Occipital lobe (tissue), 2 donors: ENCODE data around the gene PLEKHG4. TPM values are rescaled to one million over a fixed set of nuclear protein-coding genes. Genes with fewer than 3 reads are reported as not detected.

Source experiments
- DNase-seq: peaks from one replicate; lab custom pipeline; 2025; lab: John Stamatoyannopoulos, UW
- total RNA-seq: library from RNA; depleted of rRNA; stranded (reverse); fragments of >200 nt; gene quantifications from one replicate; pipeline ENCODE4 v1.2.3, GENCODE V29; 2014

PLEKHG4 gene
- total RNA-seq, 1 donor from 2014 or later = 2.3 TPM

GRCh38 chr16:67264277-67264676 is 15.1 kb upstream of the PLEKHG4 start:
- DNase-seq = no peak

GRCh38 chr16:67264866-67265265 is 14.5 kb upstream of the PLEKHG4 start:
- DNase-seq = no peak

GRCh38 chr16:67265834-67266233 is 13.5 kb upstream of the PLEKHG4 start:
- no peak for DNase-seq

GRCh38 chr16:67268136-67268579 is 11.2 kb upstream of the PLEKHG4 start:
- DNase-seq = no peak

GRCh38 chr16:67269766-67270165 is 9.6 kb upstream of the PLEKHG4 start:
- DNase-seq = no peak

GRCh38 chr16:67270931-67271338 is 8.4 kb upstream of the PLEKHG4 start:
- DNase-seq = no peak

- no peak for DNase-seq
These were observed 7.9 kb upstream of the PLEKHG4 start for GRCh38 chr16:67271446-67271845.

- DNase-seq = no peak
These were observed 4.0 kb upstream of the PLEKHG4 start for GRCh38 chr16:67275321-67275720.

DNA sequence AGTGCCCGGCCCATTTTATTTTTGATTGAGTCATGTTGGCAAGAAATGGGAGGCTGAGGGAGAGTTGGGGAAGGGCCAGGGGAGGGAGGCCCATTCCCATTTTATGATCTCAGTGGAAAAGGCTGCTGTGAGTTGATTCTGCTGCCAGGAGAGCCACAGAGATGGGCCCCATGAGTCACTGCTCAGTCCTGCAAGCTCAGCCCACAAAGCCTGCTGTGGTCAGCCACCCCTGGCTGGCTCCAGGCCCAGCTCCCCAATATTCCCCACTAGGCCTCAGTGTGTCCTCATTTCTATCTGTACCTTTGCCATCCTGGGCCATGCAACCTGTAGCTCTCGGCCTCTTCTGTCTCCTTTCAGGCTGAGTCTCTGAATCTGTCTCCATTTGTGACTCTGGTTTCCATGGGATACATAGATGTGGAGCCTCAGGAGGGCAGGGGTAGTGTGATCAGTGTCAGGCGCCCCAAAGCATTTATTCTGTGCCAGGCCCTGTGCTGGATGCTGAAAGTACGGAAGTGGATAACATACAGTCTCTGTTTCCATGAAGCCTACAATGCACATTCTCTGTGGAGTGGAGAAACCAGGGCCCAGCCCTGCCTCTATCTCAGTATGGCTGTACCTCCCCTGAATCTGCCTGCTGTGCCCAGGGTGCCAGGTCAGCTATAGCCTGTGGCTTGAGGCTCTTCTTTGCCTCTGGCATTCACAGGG is 1.9 kb upstream of the PLEKHG4 start:
- no peak for DNase-seq

GRCh38 chr16:67277999-67278772 is 1.1 kb upstream of the PLEKHG4 start:
- DNase-seq = no peak

DNA sequence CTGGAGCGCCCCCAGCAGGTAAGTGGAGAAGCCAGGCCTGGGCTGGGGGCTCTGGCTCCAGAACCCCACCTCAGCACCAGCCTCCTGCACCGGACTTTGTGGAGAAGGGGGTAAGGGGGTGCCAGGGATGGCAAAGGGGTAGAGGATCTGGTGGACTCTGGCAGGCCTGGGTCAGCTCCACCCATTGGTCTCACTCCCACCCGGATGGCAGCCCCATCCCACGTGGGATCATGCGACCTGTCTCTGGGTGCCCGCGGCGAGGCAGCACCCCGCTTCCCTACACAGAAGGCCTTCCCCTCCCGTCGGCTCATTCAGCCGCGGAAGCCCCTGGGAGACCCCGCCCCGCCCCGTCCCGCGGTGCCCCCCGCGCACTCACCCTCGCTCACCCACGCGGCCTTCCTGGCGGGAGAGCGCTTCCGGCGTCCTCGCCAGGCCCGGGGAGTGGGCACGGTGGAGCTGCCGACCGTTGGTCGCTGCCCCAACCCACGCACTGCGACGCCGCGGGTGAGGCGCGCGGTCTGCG is 498 bp upstream of the PLEKHG4 start:
- DNase-seq = no peak

- no peak for DNase-seq
These were observed 1.0 kb downstream of the PLEKHG4 start for GRCh38 chr16:67280090-67281015.

DNA sequence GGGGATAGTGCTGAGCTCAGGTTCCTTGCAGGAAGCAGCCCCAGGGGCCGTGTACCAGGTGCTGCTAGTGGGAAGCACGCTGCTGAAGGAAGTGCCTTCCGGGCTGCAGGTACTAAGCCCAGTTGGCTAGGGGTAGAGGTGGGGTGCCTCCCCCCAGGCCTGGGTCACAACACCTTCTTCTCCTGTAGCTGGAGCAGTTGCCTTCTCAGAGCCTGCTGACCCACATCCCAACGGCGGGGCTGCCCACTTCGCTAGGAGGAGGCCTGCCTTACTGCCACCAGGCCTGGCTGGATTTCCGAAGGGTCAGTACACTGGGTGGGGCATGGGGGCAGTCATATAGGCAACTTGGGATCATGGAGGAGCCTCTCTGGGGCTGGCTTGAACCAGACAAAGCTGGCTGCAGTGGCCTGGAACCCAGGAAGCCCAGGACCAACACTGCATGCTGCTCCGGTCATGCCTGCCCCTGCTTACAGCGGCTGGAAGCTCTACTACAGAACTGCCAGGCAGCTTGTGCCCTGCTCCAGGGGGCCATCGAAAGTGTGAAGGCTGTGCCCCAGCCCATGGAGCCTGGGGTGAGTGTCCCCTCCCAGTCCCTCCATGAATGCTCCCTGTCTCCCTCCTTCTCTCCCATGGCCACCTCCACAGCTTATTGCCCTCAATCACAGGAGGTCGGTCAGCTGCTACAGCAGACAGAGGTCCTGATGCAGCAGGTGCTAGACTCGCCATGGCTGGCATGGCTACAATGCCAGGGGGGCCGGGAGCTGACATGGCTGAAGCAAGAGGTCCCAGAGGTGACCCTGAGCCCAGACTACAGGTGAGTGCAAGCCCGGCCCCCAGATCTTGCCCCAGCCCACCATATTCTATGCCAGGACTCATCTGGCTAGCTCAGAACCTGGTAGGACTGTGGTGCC is 2.5 kb downstream of the PLEKHG4 start:
- no peak for DNase-seq

GRCh38 chr16:67282447-67282805 is 3.1 kb downstream of the PLEKHG4 start:
- DNase-seq = no peak

DNA sequence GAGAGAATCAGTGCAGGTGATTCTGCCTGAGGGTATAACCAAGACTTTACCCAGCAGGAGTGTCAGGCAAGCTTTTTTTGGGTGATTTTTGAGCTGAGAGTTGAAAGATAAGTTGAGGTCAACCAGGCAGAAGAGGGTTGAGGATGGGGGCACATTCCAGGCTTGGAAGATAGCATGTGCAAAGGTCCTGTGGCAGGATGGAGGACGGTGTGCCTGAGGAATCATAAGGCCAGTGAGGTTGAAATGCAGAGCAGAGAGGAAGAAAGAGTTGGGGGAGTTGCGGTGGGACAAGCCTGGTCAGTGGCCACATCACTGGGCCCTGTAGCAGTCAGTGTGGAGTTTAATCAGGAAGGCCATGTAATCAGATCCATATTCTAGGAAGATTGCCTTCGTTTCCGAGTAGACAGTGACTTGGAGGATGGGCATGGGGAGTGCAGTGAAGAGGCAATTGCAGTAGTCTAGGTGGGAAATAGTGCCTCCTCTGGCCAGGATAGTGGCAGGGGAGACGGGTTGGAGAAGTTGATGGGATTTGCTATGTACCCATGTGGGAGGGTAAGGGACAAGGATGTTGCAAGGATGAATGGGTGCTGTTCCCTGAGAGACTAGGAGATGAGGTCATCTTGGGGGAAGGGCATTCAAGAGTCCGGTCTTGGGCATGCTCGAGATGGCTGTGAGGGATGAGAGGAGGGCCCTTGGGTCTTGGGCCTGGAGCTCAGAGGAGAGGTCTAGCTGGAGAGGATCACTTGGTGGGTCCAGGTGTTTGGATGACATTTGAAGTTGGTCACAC is 3.9 kb downstream of the PLEKHG4 start:
- no peak for DNase-seq

GRCh38 chr16:67283826-67284555 is 4.7 kb downstream of the PLEKHG4 start:
- no peak for DNase-seq

DNA sequence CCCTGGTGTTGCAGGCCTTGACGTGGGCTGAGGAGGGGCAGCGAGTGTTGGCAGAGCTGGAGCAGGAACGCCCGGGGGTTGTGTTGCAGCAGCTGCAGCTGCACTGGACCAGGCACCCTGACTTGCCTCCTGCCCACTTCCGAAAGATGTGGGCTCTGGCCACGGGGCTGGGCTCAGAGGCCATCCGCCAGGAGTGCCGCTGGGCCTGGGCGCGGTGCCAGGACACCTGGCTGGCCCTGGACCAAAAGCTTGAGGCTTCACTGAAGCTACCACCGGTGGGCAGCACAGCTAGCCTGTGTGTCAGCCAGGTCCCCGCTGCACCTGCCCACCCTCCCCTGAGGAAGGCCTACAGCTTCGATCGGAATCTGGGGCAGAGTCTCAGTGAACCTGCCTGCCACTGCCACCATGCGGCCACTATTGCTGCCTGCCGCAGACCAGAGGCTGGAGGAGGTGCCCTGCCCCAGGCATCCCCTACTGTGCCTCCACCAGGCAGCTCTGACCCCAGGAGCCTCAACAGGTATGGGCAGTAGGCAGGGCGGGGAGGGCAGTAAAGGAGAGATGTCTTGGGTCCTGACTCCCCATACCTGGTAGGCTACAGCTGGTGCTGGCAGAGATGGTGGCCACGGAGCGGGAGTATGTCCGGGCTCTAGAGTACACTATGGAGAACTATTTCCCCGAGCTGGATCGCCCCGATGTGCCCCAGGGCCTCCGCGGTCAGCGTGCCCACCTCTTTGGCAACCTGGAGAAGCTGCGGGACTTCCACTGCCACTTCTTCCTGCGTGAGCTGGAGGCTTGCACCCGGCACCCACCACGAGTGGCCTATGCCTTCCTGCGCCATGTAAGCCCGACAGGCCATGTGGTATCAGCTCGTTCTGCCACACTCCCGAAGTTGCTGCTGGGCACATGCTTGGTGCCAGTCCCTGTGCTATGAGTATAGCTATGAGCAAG is 5.6 kb downstream of the PLEKHG4 start:
- no peak for DNase-seq
